Measurements from ENCODE around the gene COPG1. TPM values are rescaled to one million over a fixed set of nuclear protein-coding genes. Genes with fewer than 3 reads are reported as not detected.
"Not testable (repeated sequence)": the region's sequence is repeated elsewhere in the genome, so short reads cannot be mapped to it uniquely, and the experiment has no call there.

Gene COPG1
- polyA plus RNA-seq, 3 donors: 59.9 to 94.5 (median 60.2) TPM

GRCh38 chr3:129245641-129246306 is 3.6 kb upstream of the COPG1 start:
- peak; percentile 90 to 93 (median 92) for DNase-seq
- peak overlapping the region; percentile 67 for H3K4me2 ChIP-seq (replicated peaks; ENCODE audit: extremely low read depth, low read length, poor library complexity, severe bottlenecking)
- peaks cover 67% of the 10 kb centered on the region for H3K79me2 ChIP-seq (ENCODE audit: insufficient read depth, low read length)
- Mint-ChIP-seq H3K4me3 (peak overlapping the region in 1 of 2 donors; percentile 47), H3K27ac (peak overlapping the region; percentile 59 to 95 (median 87)), H3K4me1 (peaks cover 34% of the 10 kb centered on the region)
- TF ChIP-seq CTCF (IDR thresholded peaks at IDR 0.05): peak; percentile 96
- H3K36me3 Mint-ChIP-seq; H3K9me3 Mint-ChIP-seq; H4K20me1 ChIP-seq (ENCODE audit: insufficient read depth, low read length); H3K27me3 ChIP-seq (ENCODE audit: control insufficient read depth in 2 of 2, insufficient read depth in 2 of 2, low read length in 2 of 2); H3K9me3 ChIP-seq (replicated peaks in 1 of 2; ENCODE audit: control insufficient read depth in 1 of 2, insufficient read depth in 1 of 2, low read length in 2 of 2); H3K36me3 ChIP-seq (replicated peaks in 1 of 2; ENCODE audit: control insufficient read depth in 1 of 2, insufficient read depth in 2 of 2, low read length in 2 of 2); H3K27me3 Mint-ChIP-seq (ENCODE audit: low read depth in 3 of 3): not testable (repeated sequence)
- 3% methylated on average over 5 of the region's 11 CpGs for WGBS (ENCODE audit: insufficient coverage)
- peaks cover 30 to 40% of the 10 kb centered on the region in 2 donors for H3K4me1 ChIP-seq (ENCODE audit: control insufficient read depth in 1 of 2, insufficient read depth in 2 of 2, low read length in 2 of 2)
- H3K9ac ChIP-seq (ENCODE audit: insufficient read depth, low read length, poor library complexity, severe bottlenecking): peak overlapping the region; percentile 41
- peak overlapping the region; percentile 77 for H2AFZ ChIP-seq (ENCODE audit: insufficient read depth, low read depth, low read length, poor library complexity, severe bottlenecking)
- H3K4me3 ChIP-seq (replicated peaks in 1 of 3; ENCODE audit: low read depth in 2 of 3, low read length in 3 of 3): peak overlapping the region in 1 of 3 experiments; percentile 58
- peak overlapping the region in 1 of 2 donors; percentile 89 for H3K27ac ChIP-seq (ENCODE audit: low read depth in 1 of 2, low read length in 2 of 2)
- intact Hi-C loops (cut with micrococcal nuclease): loop anchor here in 1 of 2 donors (5.0 kb wide), 1 partner anchor 63 kb away; the partner anchor contains the start of gene CNBP

GRCh38 chr3:129246636-129247035 is 2.8 kb upstream of the COPG1 start:
- peaks cover 70% of the 10 kb centered on the region for H3K79me2 ChIP-seq (ENCODE audit: insufficient read depth, low read length)
- peaks cover 3 to 12% of the 10 kb centered on the region in 2 donors for H3K36me3 Mint-ChIP-seq
- peaks cover 31% of the 10 kb centered on the region for H3K4me1 Mint-ChIP-seq
- H4K20me1 ChIP-seq (ENCODE audit: insufficient read depth, low read length): no peaks in the 10 kb centered on the region
- intact Hi-C loops (cut with micrococcal nuclease): loop anchor here in 1 of 2 donors (5.0 kb wide), 1 partner anchor 64 kb away; the partner anchor contains the start of gene CNBP
- peaks cover 0 to under 1% of the 10 kb centered on the region in 2 donors for H3K36me3 ChIP-seq (replicated peaks in 1 of 2; ENCODE audit: control insufficient read depth in 1 of 2, insufficient read depth in 2 of 2, low read length in 2 of 2)
- no peaks in the 10 kb centered on the region for H3K9me3 ChIP-seq (replicated peaks in 1 of 2; ENCODE audit: control insufficient read depth in 1 of 2, insufficient read depth in 1 of 2, low read length in 2 of 2)
- peaks cover 27 to 36% of the 10 kb centered on the region in 2 donors for H3K4me1 ChIP-seq (ENCODE audit: control insufficient read depth in 1 of 2, insufficient read depth in 2 of 2, low read length in 2 of 2)
- no peaks in the 10 kb centered on the region for H3K27me3 ChIP-seq (ENCODE audit: control insufficient read depth in 2 of 2, insufficient read depth in 2 of 2, low read length in 2 of 2)
- H3K9me3 Mint-ChIP-seq: no peaks in the 10 kb centered on the region
- TF ChIP-seq CTCF (IDR thresholded peaks at IDR 0.05): no peak
- no peak overlapping the region for H3K27ac Mint-ChIP-seq
- H3K4me3 Mint-ChIP-seq: no peak overlapping the region
- H3K4me2 ChIP-seq (replicated peaks; ENCODE audit: extremely low read depth, low read length, poor library complexity, severe bottlenecking): no peak overlapping the region
- no peak overlapping the region for H3K4me3 ChIP-seq (replicated peaks in 1 of 3; ENCODE audit: low read depth in 2 of 3, low read length in 3 of 3)
- H3K27ac ChIP-seq (ENCODE audit: low read depth in 1 of 2, low read length in 2 of 2): no peak overlapping the region
- peaks cover 0 to 4% (median 3%) of the 10 kb centered on the region in 3 donors for H3K27me3 Mint-ChIP-seq (ENCODE audit: low read depth in 3 of 3)
- H2AFZ ChIP-seq (ENCODE audit: insufficient read depth, low read depth, low read length, poor library complexity, severe bottlenecking): no peak overlapping the region
- no peak for DNase-seq
- H3K9ac ChIP-seq (ENCODE audit: insufficient read depth, low read length, poor library complexity, severe bottlenecking): no peak overlapping the region
